ENCODE measurements around the gene NRIP2.

Gene NRIP2

DNA sequence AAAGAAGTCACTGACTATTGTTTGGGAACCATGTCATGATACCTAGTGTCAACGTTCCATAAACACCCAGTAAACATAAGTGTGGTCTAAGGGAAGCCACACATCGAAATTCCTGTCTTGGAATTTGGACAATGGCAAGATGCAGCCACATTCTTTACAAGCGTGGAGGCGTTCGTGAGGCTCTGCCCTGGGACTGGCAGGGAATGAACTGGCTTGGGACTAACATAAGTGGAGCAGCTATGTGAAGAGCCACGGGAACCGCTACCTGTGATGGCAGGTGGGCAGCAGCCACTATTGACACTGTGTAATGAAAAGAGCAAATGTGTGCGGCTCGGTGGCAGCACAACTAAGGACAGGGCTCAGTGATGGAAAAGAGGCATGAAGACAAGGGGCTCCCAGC lies 10.0 kb upstream of the NRIP2 start:
- DNase-seq = no peak

DNA sequence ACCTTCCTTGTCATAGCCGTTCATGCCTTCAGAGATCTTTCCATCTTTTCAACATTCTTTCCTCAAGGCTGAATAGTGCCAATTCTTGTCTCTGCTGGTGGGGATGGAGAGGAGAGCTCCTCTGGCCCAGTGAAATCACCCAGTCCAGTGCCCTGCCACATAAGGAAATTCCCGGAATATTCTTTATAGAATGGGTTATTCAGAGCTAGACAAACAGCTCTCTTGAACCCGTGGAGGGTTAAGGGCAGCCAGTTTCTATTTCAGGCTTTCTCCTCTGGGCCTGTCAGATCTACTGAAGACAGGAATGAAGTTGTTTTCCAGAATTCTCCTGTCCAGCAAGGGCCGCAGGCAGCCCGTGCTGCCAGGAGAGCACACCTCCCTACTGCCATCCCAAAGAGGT lies 8.1 kb upstream of the NRIP2 start:
- no peak for DNase-seq

DNA sequence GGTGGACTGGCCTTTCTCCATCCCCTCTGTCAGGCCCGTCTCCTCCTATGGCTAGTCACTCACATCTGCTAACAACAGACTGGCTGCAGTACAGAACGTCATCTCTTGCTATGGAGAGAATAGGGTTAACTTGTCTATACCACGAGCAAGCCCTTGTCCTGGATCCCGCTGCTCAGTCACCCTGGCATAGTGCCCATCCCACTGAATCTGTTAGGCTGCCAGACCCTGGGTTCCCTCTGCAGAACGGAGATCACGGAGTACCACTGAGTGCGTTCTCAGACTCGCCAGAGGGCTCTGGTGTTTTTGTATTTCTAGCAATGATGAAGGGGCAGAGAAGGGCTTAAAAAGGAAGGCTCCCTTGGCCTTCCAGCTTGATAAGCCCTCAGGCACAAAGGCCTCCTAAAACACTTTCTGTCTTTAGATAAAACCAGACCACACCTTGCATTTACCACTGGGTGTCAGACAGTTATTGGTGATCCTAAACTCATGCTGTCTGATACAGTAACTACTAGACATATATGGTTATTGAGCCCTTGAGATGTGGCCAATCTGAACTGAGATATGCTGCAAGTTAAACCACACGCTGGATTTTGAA lies 6.3 kb upstream of the NRIP2 start:
- DNase-seq = no peak

DNA sequence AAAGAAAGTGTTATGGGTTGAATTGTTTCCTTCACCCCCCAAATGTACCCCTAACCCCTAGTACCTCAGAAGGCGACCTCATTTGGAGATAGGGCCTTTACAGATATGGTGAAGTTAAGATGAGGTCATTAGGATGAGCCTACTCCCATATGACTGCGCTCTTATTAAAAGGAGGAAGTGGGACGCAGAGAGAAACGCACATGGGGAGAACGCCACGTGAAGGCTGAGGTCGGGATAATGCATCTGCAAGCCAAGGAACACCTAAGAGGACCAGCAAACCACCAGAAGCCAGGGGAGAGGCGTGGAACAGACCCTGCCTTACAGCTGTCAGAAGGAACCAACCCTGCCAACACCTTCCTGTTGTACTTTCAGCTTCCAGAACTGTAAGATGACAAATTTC lies 1.7 kb upstream of the NRIP2 start:
- DNase-seq = no peak

DNA sequence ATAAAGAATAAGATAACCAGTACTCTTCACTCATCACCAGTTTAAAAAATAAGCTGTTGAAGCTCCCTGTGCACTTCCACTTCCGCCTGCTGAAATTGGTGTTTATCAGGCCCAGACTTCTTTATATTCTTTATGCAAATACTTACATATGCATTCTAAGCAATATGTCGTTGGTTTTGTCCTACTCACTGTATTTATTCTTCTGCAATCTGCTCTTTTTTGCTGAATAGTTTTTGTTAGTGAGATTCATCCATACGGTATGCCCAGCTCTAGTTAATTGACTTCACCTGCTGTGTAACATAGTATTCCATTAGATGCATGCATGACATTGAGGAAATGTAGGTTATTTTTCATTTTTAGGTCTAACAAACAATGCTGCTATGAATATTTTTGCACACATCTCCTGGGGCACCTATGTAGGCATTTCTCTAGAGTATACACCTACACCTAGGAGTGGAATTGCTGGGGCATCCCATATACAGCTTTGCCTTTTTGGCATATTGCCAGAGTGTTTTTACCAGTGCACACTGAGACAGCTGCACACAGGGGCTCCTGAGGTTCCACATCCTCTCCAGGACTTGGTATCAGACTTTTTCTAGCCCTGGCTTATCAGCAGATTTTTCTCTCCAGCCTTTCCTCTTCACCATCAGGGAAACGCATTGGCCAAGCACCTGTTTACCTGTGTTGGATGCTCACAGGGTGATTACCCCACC lies 1.0 kb upstream of the NRIP2 start:
- no peak for DNase-seq

DNA sequence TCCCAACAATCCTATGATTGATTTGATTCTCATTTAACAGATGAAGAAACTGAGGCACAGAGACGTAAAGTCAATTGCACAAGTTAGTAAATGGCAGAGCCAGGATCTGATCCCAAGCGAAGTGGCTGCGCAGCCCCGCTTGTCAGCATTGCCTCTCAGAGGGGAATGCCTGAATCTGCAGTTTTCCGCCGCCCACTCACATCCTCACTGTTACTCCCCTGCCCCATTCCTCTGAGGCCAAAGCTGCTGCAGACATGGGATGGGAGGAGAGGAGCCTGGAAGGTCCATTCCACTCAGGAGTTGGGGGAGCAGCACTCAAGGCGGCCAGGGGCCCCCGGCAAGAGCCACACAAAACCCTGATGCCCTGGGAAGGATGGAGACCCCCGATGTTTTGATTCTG lies 1.0 kb downstream of the NRIP2 start:
- DNase-seq = no peak

DNA sequence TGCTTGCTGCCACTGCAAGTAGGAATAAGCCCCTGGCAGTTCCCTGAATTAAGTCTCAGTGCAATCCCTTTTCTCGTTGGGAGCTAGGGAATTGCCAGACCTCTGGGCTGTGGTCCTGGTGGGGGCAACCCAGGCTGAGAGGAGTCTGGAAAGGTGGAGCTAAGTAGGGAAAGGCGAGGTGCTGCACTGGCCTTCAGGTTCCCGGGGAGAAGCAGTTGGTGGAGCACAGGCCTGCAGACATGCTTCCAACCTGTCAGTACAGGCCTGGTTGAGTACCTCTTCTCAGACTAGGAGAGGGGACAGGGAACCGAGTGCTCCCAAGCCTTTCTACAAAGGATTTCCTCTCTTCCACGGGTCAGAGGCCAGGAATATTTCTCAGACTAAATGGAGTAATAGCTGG lies 1.5 kb downstream of the NRIP2 start:
- DNase-seq = no peak

DNA sequence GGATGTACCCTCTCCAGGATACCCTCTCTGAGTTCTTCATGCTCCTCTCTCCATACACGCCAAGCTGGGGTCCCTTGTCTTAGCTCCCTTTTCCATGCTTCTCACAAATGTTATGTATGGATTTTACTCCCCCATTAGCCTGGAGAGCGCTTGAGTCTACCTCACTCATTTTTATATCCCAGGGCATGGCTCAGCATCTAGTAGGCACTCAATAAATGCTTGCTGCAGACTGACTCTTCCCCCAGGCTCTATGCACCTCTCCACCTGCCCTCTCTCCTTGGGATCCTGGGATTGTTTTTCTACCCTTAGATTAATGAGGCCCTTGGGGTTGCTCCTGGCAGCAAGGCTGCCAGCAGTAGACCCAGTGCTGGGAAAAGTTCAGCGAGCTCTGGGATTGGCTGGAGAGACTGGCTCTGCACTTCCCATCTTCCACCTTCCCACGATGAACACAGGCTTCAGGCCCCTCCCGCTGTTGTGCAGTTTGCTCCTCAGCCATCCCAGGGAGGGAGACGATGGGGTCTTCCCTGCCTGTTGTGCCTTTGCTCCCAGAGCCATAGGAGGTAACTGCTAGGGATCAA lies 2.2 kb downstream of the NRIP2 start:
- DNase-seq = no peak

DNA sequence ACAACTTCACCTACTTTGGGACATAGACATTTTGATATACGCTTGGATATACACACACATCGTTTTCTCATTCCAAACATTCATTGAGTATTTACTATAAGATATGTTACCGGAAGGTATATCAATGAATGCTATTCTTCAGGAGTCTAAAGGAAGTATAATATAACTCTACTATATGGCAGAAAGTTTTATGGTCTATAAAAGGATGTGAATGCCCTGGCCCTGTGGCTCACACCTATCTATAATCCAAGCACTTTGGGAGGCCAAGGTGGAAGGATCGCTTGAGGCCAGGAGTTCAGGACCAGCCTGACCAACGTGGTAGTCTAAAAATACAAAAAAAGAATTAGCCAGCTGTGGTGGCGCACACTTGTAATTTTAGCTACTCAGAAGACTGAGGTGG lies 5.6 kb downstream of the NRIP2 start:
- DNase-seq = no peak

DNA sequence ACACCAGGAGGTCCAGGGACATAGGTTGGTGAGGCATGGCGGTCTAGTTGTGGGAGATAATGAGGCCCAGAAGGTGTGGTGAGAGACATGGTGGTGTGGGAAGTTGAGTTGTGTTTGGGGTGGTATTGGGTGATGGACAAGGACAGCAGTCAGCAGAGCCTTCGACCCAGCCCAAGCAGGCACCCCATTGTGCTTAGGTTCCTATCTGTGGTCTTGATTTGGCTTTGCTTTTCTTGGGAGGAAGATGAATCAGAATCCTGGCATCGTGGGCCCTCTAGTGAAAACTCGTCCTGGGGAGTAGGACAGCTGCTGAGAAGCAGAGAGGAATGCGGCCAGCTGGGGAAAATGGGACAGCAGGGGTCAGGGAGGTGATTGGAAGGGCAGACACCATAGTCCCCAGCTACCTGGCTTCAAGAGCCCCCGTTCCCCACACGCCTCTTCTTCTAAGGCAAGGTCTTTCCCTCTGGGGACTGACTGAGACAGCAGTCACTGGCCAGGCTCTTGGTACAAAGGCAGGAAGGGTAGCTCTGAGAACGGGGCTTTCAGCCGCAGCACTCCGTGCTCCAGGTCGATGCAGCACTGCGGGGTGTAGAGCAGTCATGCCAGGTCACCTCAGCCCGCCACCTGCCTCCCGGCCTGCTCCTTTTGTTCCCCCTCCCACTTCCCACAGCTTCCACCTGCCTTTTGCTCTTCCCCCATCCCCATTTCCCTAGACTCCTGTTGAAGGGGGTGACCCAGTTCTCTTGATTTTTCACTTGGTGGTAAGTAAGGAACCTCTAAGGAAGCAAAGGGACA lies 7.9 kb downstream of the NRIP2 start:
- no peak for DNase-seq

DNA sequence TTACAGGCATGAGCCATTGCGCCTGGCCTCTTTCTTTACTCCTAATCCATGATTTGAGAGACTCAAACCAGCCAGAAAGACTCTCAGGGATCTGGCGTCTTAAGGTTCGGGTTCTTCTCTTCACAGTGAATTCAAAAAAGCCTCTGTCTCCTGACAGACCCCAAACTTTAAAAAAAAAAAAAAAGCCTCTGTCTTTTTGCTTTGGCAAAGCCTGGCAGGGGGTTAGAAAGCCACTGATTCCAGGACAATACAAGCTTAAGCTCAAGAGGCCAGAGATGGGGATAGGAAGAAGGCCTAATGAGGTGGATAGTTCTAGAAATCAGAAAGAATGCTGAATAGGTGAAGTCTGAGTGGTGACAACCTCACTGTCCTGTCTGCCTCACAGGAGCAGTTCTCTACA lies 8.8 kb downstream of the NRIP2 start:
- DNase-seq = no peak

DNA sequence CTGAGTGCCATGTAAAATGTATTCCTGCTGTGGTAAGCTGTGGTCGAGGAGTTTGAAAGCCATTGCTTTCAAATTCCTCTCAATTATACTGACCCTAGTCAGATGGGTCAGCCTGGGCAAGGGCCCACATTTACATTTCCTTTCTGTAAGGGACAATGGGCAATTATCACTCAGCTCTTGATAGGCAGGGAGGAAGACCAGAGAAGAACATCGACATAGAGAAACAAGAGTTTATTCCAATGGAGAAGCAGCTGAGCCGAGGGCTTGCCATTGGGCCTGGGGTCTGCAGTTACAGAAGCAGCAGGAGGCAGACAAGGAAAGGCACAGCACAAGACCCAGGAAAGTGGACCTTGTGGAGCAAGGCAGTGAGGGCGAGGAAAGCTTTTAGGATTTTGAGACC lies 9.7 kb downstream of the NRIP2 start:
- DNase-seq = no peak

DNA sequence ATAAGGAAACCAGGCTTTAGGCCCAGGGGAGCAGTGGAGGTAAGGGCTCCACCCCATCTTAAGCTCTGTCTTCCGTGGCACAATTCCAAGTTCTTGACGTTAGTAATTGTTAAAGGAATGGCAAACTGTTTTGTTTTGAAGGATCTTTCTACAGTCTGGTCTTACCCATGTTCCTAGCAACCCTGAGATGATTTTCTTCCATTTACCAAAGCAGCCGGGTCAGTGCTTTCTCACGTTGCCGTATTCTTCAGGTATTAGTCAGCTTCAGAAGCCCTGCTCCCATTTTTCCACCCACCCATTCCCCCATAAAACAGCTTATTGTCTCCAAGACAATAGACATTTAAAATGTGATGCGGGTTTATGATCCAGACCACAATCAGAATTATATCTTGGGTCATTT lies 10.3 kb downstream of the NRIP2 start:
- DNase-seq = no peak

DNA sequence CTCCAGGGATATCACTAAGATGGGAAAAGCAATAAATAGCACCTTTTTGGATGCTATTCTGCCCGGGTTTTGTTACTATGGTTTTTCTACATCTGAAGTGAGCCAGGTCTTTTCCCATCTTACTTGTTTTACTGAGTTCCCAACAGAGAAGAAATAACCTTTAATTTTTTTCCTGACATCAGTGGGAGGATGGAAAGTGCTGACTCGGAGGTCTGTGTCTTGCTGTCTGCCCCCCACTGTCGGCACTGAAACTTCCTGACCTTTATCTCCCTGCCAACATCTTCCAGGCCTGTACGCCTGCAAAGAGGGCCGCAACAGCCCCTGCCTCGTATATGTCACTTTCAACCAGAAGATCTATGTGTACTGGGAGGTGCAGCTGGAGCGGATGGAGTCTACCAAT lies 11.4 kb downstream of the NRIP2 start:
- no peak for DNase-seq

DNA sequence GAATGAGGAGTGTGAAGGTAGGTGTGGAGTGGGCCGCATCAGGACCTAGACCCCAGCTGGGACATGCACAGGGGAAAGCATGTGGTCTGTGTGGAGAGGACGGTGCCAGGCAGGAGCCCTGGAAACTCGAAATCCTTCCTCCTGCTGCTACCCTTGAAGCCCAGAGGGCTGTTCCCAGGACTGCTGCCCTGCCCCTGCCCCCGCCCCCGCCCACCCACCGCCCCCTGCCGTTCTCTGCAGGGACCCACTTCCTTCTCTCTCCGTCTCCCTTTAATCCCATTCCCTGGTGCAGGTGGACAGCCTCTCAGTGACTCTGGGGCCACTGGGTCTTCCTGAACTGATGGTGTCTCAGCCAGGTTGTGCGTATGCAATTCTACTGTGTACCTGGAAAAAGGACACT lies 14.4 kb downstream of the NRIP2 start:
- DNase-seq = no peak

DNA sequence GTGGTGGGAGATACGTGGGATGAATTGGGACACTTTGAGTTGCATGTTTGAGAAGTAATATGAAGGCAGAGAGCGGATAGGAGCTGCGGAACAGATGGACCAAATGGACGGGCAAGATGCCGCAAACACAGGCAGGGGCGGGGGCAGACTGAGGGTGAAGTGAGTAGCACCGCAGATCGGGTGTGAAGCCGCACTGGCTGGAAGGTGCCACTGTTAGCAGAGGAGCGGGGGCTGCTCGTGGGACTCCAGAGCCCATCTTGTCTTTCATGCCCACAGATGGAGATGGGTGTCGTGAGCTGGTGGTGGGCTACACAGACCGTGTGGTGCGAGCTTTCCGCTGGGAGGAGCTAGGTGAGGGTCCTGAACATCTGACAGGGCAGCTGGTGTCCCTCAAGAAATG lies 15.0 kb downstream of the NRIP2 start:
- no peak for DNase-seq

DNA sequence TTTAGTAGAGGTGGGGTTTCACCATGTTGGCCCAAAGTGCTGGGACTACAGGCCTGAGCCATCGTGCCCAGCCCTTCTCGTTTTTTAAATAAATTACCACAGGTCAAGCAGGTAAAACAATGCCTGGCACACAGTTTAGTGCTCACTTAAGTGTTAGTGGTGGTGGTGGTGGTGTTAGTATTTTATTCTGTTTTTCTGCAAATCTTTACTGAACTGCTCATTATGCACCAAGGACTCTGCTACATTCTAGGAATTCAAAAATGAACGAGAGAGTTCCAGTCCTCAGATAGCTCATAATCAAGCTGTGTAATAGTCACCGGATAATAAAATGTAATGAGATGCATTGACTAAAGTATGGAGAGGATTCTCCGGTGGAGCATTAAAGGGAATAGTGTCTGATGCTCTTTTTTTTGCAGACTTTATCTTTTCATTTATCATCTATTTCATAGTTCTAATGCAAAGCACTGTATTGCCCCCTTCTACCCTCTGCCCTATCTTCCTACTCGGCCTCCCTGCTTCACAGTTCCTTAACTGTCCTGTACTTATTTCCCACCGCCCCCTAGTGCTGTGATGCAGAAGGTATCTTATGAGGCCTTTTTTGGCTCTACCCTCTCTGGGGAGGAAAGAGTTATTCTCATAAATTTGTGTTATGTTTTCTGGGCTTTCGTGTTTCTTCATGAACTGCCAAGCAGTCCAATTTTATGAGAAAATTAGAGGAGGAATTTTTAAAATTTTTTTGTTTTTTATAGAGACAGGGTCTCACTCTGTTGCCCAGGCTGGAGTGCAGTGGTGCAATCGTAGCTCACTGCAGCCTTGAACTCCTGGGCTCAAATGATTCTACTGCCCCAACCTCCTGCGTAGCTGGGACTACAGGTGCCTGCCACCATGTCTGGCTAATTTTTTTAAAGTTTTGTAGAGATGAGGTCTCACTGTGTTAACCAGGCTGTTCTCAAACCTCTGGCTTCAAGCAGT lies 21.3 kb downstream of the NRIP2 start:
- peak; percentile 64 to 71 for DNase-seq

DNA sequence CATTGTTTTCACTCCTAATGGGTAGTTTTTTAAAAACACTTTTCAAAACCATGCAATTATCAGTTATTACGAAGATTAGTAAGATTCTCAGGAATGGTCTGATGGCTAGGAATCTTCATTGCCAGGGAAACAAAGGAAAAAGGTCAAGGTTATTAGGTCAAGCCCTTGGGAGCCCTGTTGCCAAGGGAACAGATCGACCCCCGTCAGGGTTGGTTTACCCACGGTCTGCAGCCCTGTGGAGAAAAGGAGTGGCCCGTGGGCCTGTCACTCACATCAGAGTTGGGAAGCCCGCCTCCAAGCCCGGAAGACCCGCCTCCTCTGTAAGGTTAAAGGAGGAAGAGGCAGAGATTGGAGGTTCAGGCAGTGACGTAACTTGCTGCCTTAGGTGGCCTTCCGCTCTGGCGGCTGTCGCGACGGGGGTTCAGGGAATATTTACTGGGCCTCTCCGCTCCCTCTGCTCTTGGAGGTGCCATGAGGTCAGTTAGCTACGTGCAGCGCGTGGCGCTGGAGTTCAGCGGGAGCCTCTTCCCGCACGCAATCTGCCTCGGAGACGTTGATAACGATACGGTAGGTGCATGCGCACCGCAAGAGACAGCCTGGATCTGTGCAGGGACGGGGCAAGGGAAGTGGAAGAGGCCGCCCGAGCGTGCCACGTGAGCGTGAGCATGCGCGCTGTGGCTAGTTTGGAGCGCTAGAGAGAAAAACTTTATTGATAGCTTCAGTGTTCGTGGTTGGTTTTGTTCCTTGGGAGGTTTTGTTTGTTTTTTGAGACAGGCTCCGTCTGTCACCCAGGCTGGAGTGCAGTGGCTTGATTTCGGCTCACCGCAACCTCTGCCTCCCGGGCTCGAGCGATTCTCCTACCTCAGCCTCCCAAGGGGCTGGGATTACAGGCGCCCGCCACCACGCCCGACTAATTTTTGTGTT lies 22.3 kb downstream of the NRIP2 start, which contains the start of gene ITFG2:
ITFG2 (plus strand) TSS at position 379 of the 924 bp plus-strand sequence; CDS start at position 472, 93 bp downstream.
- DNase-seq = peak; percentile 95 to 99

DNA sequence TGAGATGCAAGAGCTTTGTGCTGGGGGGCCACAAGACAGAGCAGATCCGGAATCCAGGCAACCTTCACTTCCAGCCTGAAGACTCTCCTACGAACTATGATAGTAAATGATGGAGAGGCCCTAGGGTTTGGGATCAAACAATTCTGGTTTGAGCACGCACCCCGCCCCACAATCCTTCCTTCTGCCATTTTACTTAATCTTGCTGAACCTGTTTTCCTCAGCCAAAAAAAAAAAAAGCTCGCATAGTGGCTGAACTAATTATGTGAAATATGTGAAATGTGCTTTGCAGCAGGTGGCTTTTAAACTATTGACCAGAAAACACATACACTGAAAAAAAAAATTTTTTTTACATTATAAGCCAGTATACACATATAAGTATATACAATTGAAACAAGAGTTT lies 23.0 kb downstream of the NRIP2 start:
- DNase-seq = no peak

DNA sequence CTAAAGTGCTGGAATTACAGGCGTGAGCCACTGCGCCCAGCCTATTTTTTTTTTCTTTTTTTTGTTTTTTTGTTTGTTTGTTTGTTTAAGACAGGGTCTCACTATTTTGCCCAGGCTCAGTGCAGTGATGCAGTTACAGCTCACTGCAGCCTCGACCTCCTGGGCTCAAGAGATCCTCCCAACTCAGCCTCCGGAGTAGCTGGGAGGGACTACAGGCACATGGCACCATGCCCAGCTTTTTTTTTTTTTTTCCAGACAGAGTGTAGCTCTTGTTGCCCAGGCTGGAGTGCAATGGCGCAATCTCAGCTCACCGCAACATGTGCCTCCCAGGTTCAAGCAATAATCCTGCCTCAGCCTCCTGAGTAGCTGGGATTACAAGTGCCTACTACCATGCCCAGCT lies 28.1 kb downstream of the NRIP2 start:
- DNase-seq = no peak

DNA sequence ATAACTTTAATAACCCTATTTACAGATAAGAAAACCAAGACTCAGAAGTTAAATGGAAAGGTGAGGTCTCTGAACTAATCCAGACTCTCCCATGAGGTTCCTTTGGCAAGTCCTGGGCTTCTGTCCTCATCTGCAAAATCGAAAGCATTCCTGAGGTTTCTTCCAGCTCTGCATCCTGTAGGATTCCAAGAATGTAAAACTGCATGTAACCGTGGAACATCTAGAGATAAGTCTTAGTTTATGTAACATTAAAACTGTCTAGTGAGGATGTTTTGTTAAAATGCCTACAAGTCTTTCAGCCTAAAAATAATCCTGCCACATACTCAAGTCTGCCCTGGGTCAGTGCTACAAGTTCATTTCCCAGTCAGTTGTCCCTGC lies 29.7 kb downstream of the NRIP2 start:
- no peak for DNase-seq

Measured in NCI-H524 (cell line).